Stimulated activated CD8-positive, alpha-beta memory T cell treated with anti-CD3 and anti-CD28 coated beads, Interleukin-12 subunit alpha, Interleukin-12 subunit beta, amount 100 ng/mL, for 24 hours (primary cell): ENCODE data around the gene TMEM223.
"Not testable (repeated sequence)": the region's sequence is repeated elsewhere in the genome, so short reads cannot be mapped to it uniquely, and the experiment has no call there.

Experiments
- DNase-seq: peaks from one replicate; pipeline ENCODE4 v3.0.0-alpha.2; 2020; ENCODE audit errors: extremely low read depth

Gene TMEM223

GRCh38 chr11:62752994-62753735, 38.6 kb downstream of the TMEM223 start:
- DNase-seq: no peak

DNA sequence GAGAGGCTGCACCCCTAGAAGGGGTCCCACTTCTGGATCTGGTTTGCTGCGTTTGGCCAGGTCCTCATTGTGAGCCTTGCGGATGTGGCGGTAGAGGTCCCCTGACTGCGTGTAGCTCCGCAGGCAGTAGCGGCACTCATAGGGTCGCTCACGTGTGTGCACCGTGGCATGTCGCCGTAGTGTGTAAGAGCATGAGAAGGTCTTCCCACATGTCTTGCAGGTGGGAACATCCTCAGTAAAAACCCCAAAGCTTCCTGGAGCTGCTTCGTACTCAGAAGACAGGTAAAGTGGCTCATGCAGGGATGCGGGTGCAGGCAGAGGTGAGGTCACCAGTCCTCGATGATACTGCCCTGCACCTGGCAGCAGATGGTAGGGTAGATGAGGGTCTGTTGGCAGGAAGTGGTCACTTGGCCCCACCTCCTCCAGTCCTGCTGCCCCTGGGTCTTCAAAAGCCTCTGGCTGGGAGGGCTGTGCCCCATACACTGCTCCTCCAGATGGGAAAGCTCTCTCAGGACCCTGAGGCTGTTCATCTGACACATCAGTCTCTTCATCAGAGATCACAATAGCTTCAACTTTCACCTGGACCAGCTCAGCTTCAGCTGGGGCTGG, 39.5 kb downstream of the TMEM223 start:
- no peak for DNase-seq

DNA sequence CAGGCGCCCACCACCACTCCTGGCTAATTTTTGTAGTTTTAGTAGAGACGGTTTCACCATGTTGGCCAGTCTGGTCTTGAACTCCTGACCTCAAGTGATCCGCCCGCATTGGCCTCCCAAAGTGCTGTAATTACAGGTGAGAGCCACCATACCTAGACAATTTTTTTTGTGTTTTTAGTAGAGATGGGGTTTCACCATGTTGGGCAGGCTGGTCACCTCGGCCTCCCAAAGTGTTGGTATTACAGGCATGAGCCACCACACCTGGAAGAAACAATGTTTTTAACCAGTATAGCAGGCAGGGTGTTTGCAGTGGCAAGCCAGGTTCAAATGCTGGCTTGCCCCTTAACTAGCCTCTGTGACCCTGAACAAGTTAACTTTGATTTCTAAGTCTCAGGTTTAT, 41.9 kb downstream of the TMEM223 start:
- not testable (repeated sequence) for DNase-seq

GRCh38 chr11:62747475-62748160, 44.2 kb downstream of the TMEM223 start:
- DNase-seq: no peak
